ENCODE results near the gene KCNE5. TPM values are rescaled to one million over a fixed set of nuclear protein-coding genes. Genes with fewer than 3 reads are reported as not detected.

KCNE5 gene
- total and polyA plus RNA-seq, 10 of the 15 experiments (the other 5 are each of a cell fraction or from before 2014, with no cell fraction given), result 0.08 to 0.54 (median 0.40) TPM

GRCh38 chrX:109626637-109627036 lies 1.7 kb upstream of the KCNE5 start (continued):
- no peak for TF ChIP-seq NKRF (conservative IDR thresholded peaks at IDR 0.05)
- TF ChIP-seq SIX5 (IDR thresholded peaks at IDR 0.05; ENCODE audit: low read depth, low read length, severe bottlenecking), result no peak
- no peak for TF ChIP-seq PML (IDR thresholded peaks at IDR 0.05; ENCODE audit: low read length)
- no peak for TF ChIP-seq ZBTB40 (IDR thresholded peaks at IDR 0.05; ENCODE audit: borderline replicate concordance)
- no peak for TF ChIP-seq POLR2A (IDR thresholded peaks at IDR 0.05; ENCODE audit: low read depth, low read length)
- no peak for TF ChIP-seq FOXK2 (IDR thresholded peaks at IDR 0.05)

GRCh38 chrX:109623997-109624396 lies 975 bp downstream of the KCNE5 start:
- CTCF ChIA-PET, result no interaction called here
- Histone ChIP-seq H4K20me1 (ENCODE audit: control insufficient read depth, insufficient read depth) (no peaks in the 10 kb centered on the region), H3K9ac (ENCODE audit: control insufficient read depth, insufficient read depth, low read length) (no peak overlapping the region), H3K4me3 (no peak overlapping the region), H3K4me1 (ENCODE audit: control insufficient read depth, insufficient read depth, low read length) (no peaks in the 10 kb centered on the region), H3K27me3 (replicated peaks in 1 of 2; ENCODE audit: control insufficient read depth in 2 of 2, insufficient read depth in 2 of 2, low read length in 1 of 2) (no peaks in the 10 kb centered on the region), H3K9me3 (replicated peaks; ENCODE audit: control insufficient read depth, insufficient read depth, low read length) (no peaks in the 10 kb centered on the region; the same call in 2 of the 3 replicates), H2AFZ (ENCODE audit: control insufficient read depth, low read depth, low read length) (no peak overlapping the region), H3K79me2 (ENCODE audit: control insufficient read depth, insufficient read depth, low read length) (no peaks in the 10 kb centered on the region), H3K27ac (ENCODE audit: control insufficient read depth, insufficient read depth) (no peak overlapping the region), H3K36me3 (ENCODE audit: control insufficient read depth in 2 of 2, insufficient read depth in 2 of 2, low read length in 1 of 2) (no peaks in the 10 kb centered on the region), H3K4me2 (ENCODE audit: control insufficient read depth, insufficient read depth) (no peak overlapping the region)
- POLR2A ChIA-PET, result no interaction called here
- FAIRE-seq (no peak), DNase-seq (ENCODE audit: low read depth, low spot score) (no peak), ATAC-seq (no peak)
- BruUV-seq (replicated peaks), result no TSS peak
- in situ Hi-C loops (cut with MboI), result no loop called here
- WGBS (ENCODE audit: insufficient coverage, insufficient replicate concordance, low lambda C conversion rate, missing lambda C conversion rate), result 54% methylated on average over 8 of the region's 8 CpGs
- intact Hi-C loops (cut with micrococcal nuclease; ENCODE audit: unreplicated experiment), result no loop called here
- RAD21 ChIA-PET (ENCODE audit: unreplicated experiment), result no interaction called here
- SMC1A ChIA-PET (ENCODE audit: uncharacterized antibody, unreplicated experiment), result no interaction called here
- TF ChIP-seq WRNIP1 (IDR thresholded peaks at IDR 0.05; ENCODE audit: borderline replicate concordance, low read depth, low read length) (no peak), CBFB (IDR thresholded peaks at IDR 0.05; ENCODE audit: low read depth) (no peak), REST (IDR thresholded peaks at IDR 0.05; ENCODE audit: low read depth, low read length) (no peak), SMC3 (IDR thresholded peaks at IDR 0.05; ENCODE audit: borderline replicate concordance, low read length) (no peak), EGR1 (IDR thresholded peaks at IDR 0.05; ENCODE audit: borderline replicate concordance in 1 of 2, low read depth in 2 of 2, low read length in 2 of 2) (no peak), NFYA (IDR thresholded peaks at IDR 0.05; ENCODE audit: borderline replicate concordance, low read depth, low read length) (no peak), CREM (IDR thresholded peaks at IDR 0.05; ENCODE audit: low read depth) (no peak)
